SH-SY5Y (cell line): ENCODE results near the gene FCN2.

Source experiments
- GATA2 ChIP-seq: IDR thresholded peaks from 2 replicates; pipeline ENCODE4 v1.6.1; 2011; ENCODE audit warnings: mild to moderate bottlenecking, low read depth, low read length
- GATA3 ChIP-seq: IDR thresholded peaks from 2 replicates; pipeline ENCODE4 v1.6.1; 2011; ENCODE audit warnings: low read depth, mild to moderate bottlenecking, low read length, moderate library complexity

FCN2 gene

DNA sequence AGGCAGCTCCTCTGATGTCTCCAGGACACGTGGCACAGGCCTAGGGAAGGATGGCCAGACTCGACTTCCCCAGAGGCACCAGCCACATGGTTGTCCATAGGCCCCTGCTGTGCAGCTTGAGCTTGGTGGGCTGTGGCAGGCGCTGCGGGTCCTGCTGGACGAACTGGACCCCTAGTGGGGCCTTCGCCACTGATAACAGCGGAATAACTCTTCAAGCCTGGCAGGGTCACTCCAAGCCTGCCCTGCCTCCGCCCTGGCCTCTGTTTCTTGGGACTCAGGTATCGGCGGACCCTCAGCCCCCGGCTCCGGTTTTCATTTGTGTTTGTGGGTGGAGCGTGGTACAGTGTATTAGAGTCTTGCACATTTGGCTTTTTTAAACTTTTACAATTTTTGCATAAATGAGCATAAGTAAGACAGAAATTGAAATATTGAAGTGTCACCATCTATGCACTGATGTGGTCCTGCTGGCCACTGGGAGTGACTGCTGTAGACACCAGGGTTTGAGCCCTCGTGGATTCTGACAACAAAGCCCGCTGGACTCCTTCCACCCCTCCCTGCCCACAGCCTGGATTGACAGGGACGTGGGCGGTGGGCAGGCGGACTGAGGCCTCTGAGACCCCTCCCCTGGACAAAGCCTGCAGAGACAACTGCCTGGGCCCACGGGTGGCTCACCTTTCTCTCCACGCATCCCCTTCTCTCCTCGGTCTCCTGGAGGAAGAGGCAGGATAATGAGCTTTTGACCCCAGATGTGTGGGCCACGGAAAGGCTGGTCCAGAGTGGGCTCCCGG, 33.3 kb downstream of the FCN2 start:
- TF ChIP-seq GATA3 (no peak), GATA2 (no peak)

DNA sequence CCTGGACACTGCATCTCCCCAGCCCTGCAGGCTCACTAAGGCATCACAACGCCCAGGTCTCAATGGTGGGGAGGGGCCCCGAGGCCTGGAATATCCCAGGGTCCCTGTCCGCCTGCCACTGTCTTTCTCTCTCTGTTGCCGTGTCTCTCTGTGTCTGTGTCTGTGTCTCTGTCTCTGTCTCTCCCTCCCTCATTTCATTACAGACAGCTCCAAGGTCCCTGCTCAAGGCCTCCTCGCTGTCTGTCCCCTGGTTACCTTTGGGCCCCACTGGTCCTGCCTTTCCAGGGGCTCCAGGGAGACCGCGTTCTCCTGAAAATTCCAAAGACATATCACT, 33.9 kb downstream of the FCN2 start:
- no peak for TF ChIP-seq GATA2
- TF ChIP-seq GATA3: no peak

DNA sequence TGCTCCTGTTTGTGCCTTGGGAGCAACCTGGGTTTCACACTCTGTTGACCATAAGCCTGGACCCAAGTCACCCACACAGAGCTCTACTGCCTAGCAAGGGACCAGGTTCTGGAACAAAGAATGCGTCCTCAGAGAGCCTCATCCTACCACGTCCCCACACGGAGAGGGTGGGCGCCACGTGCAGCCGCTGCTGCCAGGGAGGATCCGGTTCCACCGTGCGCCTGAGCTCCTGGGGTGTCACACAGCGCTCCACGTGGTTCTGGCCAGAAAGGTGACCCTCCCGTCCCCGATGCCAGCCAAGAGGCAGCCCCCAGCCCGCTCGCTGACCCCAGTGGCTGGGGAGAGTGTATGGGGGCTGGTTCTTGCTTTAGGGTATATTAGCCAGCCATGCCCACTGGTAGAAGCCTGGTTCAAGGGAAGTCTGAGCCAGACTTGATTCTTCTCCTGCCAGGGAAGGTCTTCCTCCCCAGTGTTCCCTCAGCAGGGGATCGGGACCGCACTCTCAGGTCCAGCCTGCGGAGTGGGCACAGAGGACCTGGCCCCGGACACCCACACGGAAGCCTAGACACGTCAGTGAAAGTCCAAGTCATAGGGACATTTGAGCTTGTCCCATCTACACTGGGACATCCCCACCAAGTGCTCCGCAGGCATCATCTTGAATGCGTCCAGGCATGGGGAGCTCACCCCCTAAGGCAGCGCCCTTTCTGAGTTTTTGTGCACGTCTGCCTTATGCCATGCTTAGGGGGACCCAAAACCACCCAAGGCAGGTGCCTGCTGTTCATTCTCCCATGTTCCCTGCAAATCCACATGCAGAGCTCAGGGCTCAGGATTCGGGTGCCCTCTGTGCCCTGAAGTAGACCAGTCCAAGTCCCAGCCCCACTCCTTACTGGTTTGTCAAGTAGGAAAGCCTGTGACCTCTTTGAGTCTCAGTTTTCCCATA, 34.7 kb downstream of the FCN2 start:
- TF ChIP-seq GATA3: no peak
- TF ChIP-seq GATA2: no peak

DNA sequence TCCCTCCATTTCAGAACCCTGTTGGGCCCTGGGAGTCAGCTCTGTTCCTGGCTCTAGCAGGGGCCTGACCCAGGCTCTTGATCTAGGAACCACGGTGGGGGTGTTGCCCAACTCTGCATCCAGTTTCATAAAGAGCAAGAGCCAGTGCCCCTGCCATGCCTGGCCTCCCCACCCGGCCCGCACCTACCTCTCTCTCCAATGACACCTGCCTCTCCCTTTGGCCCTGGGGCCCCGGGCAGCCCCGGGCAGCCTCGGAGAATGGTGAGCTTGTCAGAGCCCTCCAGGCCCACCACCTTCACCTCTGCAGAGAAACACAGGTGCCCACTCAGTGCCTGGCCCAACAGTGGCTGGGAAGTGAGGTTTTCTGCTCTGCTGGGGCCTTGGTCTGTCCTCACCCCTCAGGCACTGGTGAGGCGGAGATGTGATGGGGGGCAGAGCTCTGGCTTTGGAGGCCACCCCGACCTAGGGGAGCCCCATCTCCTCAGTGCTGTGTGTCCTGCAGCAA, 35.6 kb downstream of the FCN2 start:
- TF ChIP-seq GATA3 (no peak), GATA2 (no peak)

DNA sequence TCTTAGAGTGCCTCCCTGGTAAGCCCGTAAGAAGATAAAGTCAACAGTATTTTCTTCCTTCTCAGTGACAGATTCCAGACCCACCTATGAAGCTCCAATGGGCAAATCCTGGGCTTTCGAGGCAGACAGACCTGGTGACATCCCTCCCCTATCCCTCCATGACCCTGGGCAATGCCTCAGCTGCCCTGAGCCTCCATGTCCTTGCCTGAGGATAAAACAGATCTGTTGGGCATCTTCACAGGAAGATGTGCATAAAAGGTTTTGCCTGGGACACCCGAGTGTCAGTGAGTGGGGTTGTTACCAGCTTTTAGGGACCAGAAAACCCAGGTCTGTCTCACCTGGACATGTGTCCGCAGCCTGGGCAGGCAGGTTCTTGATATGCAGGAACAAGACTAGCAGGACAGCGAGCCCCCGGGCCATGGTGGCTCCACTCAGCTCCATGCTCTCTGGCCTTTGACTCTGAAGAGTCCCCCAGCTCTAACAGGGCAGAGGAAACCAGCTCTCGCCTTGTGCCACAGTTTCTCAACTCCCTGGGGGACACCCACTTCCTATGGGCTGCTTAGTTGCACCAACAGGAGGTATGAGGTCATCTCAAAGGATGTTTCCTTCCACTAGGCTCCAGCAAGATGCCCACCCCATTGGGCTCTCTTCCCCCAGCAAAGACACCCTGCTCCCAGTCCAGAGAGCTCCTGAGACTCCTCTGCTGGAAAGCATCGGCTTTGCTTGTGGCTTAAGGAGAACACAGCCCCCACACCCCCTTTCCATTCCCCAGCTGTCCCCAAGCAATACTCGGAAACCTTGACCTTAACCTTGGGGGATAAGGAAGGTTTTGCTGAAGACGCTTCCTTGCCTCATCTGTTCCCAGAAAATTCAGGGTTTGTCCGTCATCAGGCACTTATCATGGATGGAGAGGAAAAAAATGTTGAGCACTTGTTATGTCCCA, 37.1 kb downstream of the FCN2 start, which contains the start of gene FCN1:
Gene FCN1, minus strand, starts transcription at position 482 of the 943 bp plus-strand sequence. Its CDS starts 41 bp downstream, at position 441.
- TF ChIP-seq GATA2: no peak
- TF ChIP-seq GATA3: no peak

DNA sequence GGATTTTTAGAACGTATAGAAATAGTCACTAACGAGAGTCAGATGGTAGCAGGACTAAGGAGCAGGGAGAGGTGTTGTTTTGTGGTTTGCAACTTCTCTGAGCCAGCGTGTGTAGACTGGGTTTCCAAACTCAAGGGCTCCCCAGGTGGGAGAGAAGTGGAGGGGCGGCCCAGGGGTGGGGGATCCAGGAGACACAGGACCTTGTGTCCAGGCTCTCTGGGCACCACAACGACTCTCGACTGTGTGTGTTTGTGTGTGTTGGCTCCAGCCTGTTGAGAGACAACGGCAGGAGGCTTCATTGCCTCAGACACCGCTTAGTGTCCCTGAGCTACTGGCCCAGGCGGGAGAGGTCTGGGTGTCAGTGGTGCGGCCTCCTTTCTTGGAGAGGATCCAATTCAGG, 38.0 kb downstream of the FCN2 start:
- TF ChIP-seq GATA2: no peak
- TF ChIP-seq GATA3: no peak

DNA sequence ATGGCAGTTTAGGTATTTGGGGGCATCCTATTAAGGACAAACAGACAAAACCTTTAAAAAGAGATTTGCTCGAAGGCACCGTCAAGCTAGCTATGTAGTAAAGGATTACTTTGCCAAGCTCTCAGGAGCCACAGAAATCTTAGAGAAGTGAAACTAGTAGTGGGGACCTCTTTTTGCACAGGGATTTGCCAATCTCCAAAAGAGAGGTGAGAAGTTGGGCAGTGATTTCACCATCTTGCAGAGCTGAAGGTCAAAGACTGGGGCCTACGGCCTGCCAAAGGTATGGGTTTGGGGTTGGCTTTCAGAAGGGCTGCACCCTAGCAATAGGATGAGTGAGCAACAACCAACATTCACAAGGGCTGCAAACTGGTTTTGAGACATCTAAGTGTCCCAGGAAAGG, 38.7 kb downstream of the FCN2 start:
- TF ChIP-seq GATA3 (no peak), GATA2 (no peak)

DNA sequence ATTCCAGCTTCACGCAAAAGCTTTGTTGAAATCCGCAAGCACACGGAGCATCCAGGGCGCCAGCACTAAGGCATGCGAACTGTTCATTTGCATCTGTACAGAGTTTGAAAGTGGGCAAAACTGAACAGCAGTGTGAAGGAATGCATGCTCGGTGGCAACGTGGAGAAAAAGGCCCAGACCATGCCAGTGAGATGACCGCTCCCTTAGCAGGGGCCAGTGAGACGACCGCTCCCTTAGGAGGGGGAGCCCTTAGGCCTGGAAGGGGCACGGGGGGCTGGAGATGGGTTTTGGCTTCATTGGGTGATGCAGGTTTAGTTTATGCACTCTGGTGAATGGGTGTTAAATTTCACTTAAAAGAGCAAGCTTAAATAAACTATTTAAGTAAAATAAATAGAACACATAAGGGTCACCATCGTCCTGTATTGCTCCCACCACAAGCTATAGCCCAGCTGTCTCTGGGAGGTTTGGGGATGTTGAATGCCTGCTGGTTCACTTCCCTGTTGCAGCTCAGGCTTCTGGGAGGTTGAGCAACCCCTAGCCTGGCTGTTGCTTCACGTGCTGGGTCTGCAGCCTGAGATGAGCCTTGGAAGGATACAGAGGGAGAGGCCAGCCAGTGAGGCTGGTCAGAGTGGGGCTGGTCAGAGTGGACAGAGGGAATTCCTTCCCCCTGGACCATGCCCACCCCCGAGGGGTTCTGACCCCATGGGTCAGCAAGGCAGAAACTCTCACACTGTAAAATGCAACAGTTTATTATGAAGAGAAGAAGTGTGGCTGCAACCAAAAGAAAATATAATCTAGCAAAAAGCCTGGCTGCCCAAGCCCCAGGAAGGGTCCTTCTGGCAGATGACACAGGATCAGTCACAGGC, 41.7 kb downstream of the FCN2 start:
- TF ChIP-seq GATA3 (no peak), GATA2 (no peak)

DNA sequence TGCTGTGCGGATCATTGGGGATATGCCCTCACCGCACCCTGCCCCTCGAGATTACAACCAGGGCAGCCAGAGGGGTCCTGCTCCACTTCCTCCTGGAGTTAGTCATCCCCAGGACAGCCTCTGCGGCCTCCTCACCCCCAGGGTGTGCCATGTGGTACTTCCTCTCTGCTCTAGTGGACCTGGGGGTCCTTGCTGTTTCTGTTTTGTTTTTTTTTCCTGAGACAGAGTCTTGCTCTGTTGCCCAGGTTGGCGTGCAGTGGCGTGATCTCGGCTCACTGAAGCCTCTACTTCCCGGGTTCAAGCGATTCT, 42.3 kb downstream of the FCN2 start:
- TF ChIP-seq GATA3: no peak
- no peak for TF ChIP-seq GATA2

DNA sequence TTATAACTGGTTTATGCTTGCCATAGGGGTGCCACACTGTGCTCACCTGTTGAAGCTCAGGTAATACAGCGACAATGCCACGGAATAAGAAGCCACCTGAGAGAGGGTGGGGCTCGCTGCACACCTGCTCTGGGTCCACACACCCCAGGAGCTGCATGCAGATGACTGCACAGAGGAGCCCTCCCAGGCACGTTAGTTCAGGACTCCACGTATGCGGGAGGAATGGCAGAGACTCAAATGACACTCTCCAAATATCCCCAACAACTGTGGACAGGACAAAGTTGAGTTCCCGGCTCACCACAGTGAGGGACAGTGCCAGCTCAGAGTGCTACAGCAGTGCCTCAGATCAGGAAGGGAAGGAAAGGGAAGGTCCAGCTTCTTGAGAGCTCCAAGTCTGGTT, 42.9 kb downstream of the FCN2 start:
- TF ChIP-seq GATA3 (no peak), GATA2 (no peak)

DNA sequence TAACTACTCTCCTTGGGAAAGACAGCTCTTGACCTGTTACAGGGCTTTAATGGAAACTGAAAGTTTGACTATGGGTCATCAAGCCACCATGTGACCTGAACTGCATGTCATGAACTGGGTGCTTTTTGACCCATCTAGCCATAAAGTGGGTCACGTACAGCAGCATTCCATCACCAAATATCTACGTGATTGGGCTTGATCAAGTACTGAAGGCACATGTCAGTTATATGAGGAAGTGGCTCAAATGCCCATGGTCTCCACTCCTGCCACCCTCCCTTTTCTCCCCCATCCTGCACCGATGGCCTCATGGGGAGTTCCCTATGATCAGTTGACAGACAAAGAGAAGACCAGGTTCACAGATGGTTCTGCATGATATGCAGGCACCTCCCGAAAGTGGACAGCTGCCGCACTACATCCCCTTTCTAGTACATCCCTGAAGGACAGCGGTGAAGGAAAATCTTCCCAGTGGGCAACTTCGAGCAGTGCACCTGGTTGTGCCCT, 44.5 kb downstream of the FCN2 start:
- no peak for TF ChIP-seq GATA2
- no peak for TF ChIP-seq GATA3

DNA sequence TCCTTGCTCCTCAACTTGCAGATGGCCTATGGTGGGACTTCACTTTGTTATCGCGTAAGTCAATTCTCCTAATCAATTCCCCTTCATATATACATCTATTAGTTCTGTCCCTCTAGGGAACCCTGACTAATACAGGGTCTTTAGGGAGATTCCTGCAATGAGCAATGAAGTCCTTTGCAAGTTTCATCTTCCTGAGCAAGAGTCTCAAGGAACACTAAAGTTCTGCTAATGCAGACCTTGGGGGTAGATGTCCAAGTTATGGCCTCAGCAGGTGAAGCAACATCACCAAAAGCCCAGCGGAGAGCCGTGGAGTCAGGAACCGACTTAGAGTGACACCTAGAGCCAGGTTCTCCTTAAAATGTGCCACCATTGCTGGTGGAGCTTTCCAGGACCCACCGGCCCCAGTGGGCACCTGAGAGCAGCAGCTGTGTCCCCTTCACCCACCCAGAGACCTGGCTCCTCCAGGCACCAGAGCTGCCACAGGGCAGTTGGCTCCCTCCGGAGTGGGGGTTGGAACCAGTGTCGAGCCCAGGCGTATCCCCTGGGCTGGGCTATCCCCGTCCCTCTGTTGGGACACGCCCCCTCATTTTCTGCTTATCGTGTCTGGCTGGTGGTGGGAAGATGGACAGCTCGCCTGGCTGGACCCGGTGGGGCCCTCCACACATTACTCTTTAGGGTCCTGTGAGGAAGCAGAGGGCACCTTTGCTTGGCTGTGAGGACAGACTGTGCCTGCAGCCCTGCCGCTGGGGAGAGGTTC, 48.0 kb downstream of the FCN2 start:
- no peak for TF ChIP-seq GATA2
- no peak for TF ChIP-seq GATA3
